ENCODE data around the gene COL15A1.

The COL15A1 gene

GRCh38 chr9:99019510-99020331 is 76.0 kb downstream of the COL15A1 start:
- DNase-seq = no peak

- no peak for DNase-seq
Measured at GRCh38 chr9:99020786-99021436, 77.2 kb downstream of the COL15A1 start.

GRCh38 chr9:99021512-99021911 is 77.8 kb downstream of the COL15A1 start:
- DNase-seq = no peak

- no peak for DNase-seq
Measured at GRCh38 chr9:99023231-99023630, 79.5 kb downstream of the COL15A1 start.

GRCh38 chr9:99023831-99024230 is 80.1 kb downstream of the COL15A1 start:
- no peak for DNase-seq

GRCh38 chr9:99024959-99025358 is 81.3 kb downstream of the COL15A1 start:
- no peak for DNase-seq

GRCh38 chr9:99025616-99026270 is 82.0 kb downstream of the COL15A1 start:
- DNase-seq = no peak

GRCh38 chr9:99026271-99026955 is 82.7 kb downstream of the COL15A1 start:
- no peak for DNase-seq

- no peak for DNase-seq
Measured at GRCh38 chr9:99026956-99027298, 83.2 kb downstream of the COL15A1 start.

- no peak for DNase-seq
Measured at GRCh38 chr9:99027443-99027842, 83.7 kb downstream of the COL15A1 start.

GRCh38 chr9:99029083-99029645 is 85.5 kb downstream of the COL15A1 start:
- no peak for DNase-seq

GRCh38 chr9:99030092-99030511 is 86.4 kb downstream of the COL15A1 start:
- DNase-seq = no peak

- no peak for DNase-seq
Measured at GRCh38 chr9:99030610-99031109, 87.0 kb downstream of the COL15A1 start.

- DNase-seq = no peak
Measured at GRCh38 chr9:99031319-99031718, 87.6 kb downstream of the COL15A1 start.

- no peak for DNase-seq
Measured at GRCh38 chr9:99031994-99032393, 88.3 kb downstream of the COL15A1 start.

- no peak for DNase-seq
Measured at GRCh38 chr9:99034149-99034548, 90.4 kb downstream of the COL15A1 start.

- DNase-seq = no peak
Measured at GRCh38 chr9:99035313-99035712, 91.6 kb downstream of the COL15A1 start.

- DNase-seq = no peak
Measured at GRCh38 chr9:99037769-99038483, 94.2 kb downstream of the COL15A1 start.

GRCh38 chr9:99038484-99038820 is 94.7 kb downstream of the COL15A1 start:
- no peak for DNase-seq

GRCh38 chr9:99039505-99040182 is 95.9 kb downstream of the COL15A1 start:
- DNase-seq = no peak

GRCh38 chr9:99040251-99040900 is 96.7 kb downstream of the COL15A1 start:
- DNase-seq = no peak
